HepG2 (cell line): ENCODE results near the gene MPLKIP. TPM values are rescaled to one million over a fixed set of nuclear protein-coding genes. Genes with fewer than 3 reads are reported as not detected.

Experiments
- ATF7-NPFF ChIP-seq: sonication (generic); formaldehyde crosslinking; IDR thresholded peaks from 2 replicates; pipeline ENCODE4 v1.8.1; 2023; ENCODE audit warnings: mild to moderate bottlenecking, low read depth, missing genetic modification reagents, moderate library complexity
- CBFB ChIP-seq: sonication (generic); formaldehyde crosslinking; IDR thresholded peaks from 2 replicates; pipeline ENCODE4 v1.4.0; 2020; ENCODE audit warnings: missing genetic modification reagents
- CEBPG ChIP-seq: IDR thresholded peaks from 2 replicates; pipeline ENCODE4 v1.6.1; 2016
- DMAP1 ChIP-seq: IDR thresholded peaks from 2 replicates; pipeline ENCODE4 v1.6.1; 2016
- KLF9 ChIP-seq: IDR thresholded peaks from 2 replicates; pipeline ENCODE4 v1.6.1; 2016; ENCODE audit warnings: low read depth
- MATR3 ChIP-seq: sonication (generic); formaldehyde crosslinking; IDR thresholded peaks from 2 replicates; pipeline ENCODE4 v1.4.0; 2020; ENCODE audit warnings: missing genetic modification reagents
- NKX3-1 ChIP-seq: sonication (generic); formaldehyde crosslinking; IDR thresholded peaks from 2 replicates; pipeline ENCODE4 v1.5.0; 2020; ENCODE audit warnings: missing genetic modification reagents
- NPAS2 ChIP-seq: sonication (generic); formaldehyde crosslinking; IDR thresholded peaks from 2 replicates; pipeline ENCODE4 v1.8.0; 2022; ENCODE audit warnings: mild to moderate bottlenecking, missing genetic modification reagents, borderline replicate concordance
- PAWR ChIP-seq: sonication (generic); formaldehyde crosslinking; IDR thresholded peaks from 2 replicates; pipeline ENCODE4 v1.4.0; 2020; ENCODE audit warnings: missing genetic modification reagents, mild to moderate bottlenecking, borderline replicate concordance
- PRMT3 ChIP-seq: sonication (generic); formaldehyde crosslinking; IDR thresholded peaks from 2 replicates; pipeline ENCODE4 v1.8.1; 2022; ENCODE audit warnings: low read depth, mild to moderate bottlenecking, moderate library complexity, missing genetic modification reagents, borderline replicate concordance
- REPIN1 ChIP-seq: sonication (generic); formaldehyde crosslinking; IDR thresholded peaks from 2 replicates; pipeline ENCODE4 v1.8.0; 2022; ENCODE audit warnings: missing genetic modification reagents, low read depth, mild to moderate bottlenecking, borderline replicate concordance
- RNF219 ChIP-seq: sonication (generic); formaldehyde crosslinking; IDR thresholded peaks from 2 replicates; pipeline ENCODE4 v1.5.0; 2020; ENCODE audit warnings: mild to moderate bottlenecking, missing genetic modification reagents
- SSRP1 ChIP-seq: IDR thresholded peaks from 2 replicates; pipeline ENCODE4 v1.6.1; 2016; ENCODE audit warnings: control low read depth
- TEAD3 ChIP-seq: optimal IDR thresholded peaks from 2 replicates; pipeline ENCODE3; 2016; ENCODE audit warnings: borderline replicate concordance
- TIGD3 ChIP-seq: sonication (generic); formaldehyde crosslinking; IDR thresholded peaks from 2 replicates; pipeline ENCODE4 v1.5.1; 2020; ENCODE audit warnings: mild to moderate bottlenecking, missing genetic modification reagents, borderline replicate concordance
- ZBTB4 ChIP-seq: sonication (generic); formaldehyde crosslinking; IDR thresholded peaks from 2 replicates; pipeline ENCODE4 v1.4.0; 2020; ENCODE audit warnings: missing genetic modification reagents, mild to moderate bottlenecking, borderline replicate concordance
- ZNF274 ChIP-seq: sonication (generic); formaldehyde crosslinking; IDR thresholded peaks from 2 replicates; pipeline ENCODE4 v1.5.1; 2020; ENCODE audit warnings: mild to moderate bottlenecking, missing genetic modification reagents
- ZNF275 ChIP-seq: sonication (generic); formaldehyde crosslinking; IDR thresholded peaks from 2 replicates; pipeline ENCODE4 v1.8.0; 2022; ENCODE audit warnings: missing genetic modification reagents, mild to moderate bottlenecking, inconsistent platforms, borderline replicate concordance
- ZNF30 ChIP-seq: sonication (generic); formaldehyde crosslinking; IDR thresholded peaks from 2 replicates; pipeline ENCODE4 v1.5.0; 2020; ENCODE audit warnings: mild to moderate bottlenecking, missing genetic modification reagents
- ZNF468 ChIP-seq: sonication (generic); formaldehyde crosslinking; IDR thresholded peaks from 2 replicates; pipeline ENCODE4 v1.8.0; 2022; ENCODE audit warnings: mild to moderate bottlenecking, moderate library complexity, missing genetic modification reagents
- ZNF674 ChIP-seq: sonication (generic); formaldehyde crosslinking; IDR thresholded peaks from 2 replicates; pipeline ENCODE4 v1.5.0; 2020; ENCODE audit warnings: low read depth, mild to moderate bottlenecking, missing genetic modification reagents
- ZNF790 ChIP-seq: sonication (generic); formaldehyde crosslinking; IDR thresholded peaks from 2 replicates; pipeline ENCODE4 v1.8.0; 2022; ENCODE audit warnings: missing genetic modification reagents, mild to moderate bottlenecking, borderline replicate concordance
- polyA plus RNA-seq, 8 experiments: library from polyadenylated mRNA; depleted of rRNA in 3 of 8; stranded (reverse) in 7 of 8; unstranded in 1 of 8; fragments of >200 nt; fragmentation: Illumina TruSeq in 4 of 8; extraction: Trizol in 4 of 8; gene quantifications; 2 replicates each; pipeline versions ENCODE4 v1.2.1 to v1.2.3, GENCODE V29; 2011 to 2016; ENCODE audit warnings: low read depth in 4 of 8, missing spikeins in 1 of 8, mixed read lengths in 1 of 8; ENCODE audit not compliant: insufficient read depth in 1 of 8
- total RNA-seq, 5 experiments: library from RNA; depleted of rRNA; stranded (reverse); fragments of >200 nt; fragmentation: Illumina TruSeq; extraction: Trizol; gene quantifications; 2 replicates each; pipeline ENCODE4 v1.2.3, GENCODE V29; 2016; ENCODE audit warnings: low read depth in 1 of 5

MPLKIP gene
- total and polyA plus RNA-seq, 2 of the 13 experiments (the other 11 are each of a cell fraction or from before 2014, with no cell fraction given) = 40.1 to 45.7 TPM

- TF ChIP-seq ZBTB4 (no peak), PAWR (no peak), MATR3 (CRISPR knock-in tag) (no peak), TIGD3 (CRISPR knock-in tag) (no peak), CEBPG (CRISPR knock-in tag) (peak; percentile 35), ZNF274 (CRISPR knock-in tag) (peak; percentile 84; the same call in 1 of the 2 replicates), DMAP1 (CRISPR knock-in tag) (no peak; the same call in 1 of the 2 replicates), ZNF275 (CRISPR knock-in tag) (peak; percentile 79), KLF9 (CRISPR knock-in tag) (no peak), CBFB (CRISPR knock-in tag) (peak; percentile 81; the same call in 1 of the 2 replicates), ZNF468 (CRISPR knock-in tag) (no peak), ZNF790 (no peak; the same call in 1 of the 2 replicates), SSRP1 (CRISPR knock-in tag) (no peak), ZNF30 (CRISPR knock-in tag) (no peak), PRMT3 (no peak), RNF219 (CRISPR knock-in tag) (no peak), ZNF674 (CRISPR knock-in tag) (no peak), ATF7-NPFF (CRISPR knock-in tag) (peak; percentile 54), TEAD3 (CRISPR knock-in tag) (no peak), REPIN1 (peak; percentile 90), NKX3-1 (CRISPR knock-in tag) (peak; percentile 89), NPAS2 (CRISPR knock-in tag) (no peak)
Observed at GRCh38 chr7:40134428-40135316, at the start of gene MPLKIP, which contains the start of gene SUGCT (continued).
